HL-60 (cell line): ENCODE data around the gene SFMBT2.

Experiments used
- CTCF ChIP-seq: IDR thresholded peaks from one replicate; pipeline ENCODE4 v1.5.1; 2011; ENCODE audit warnings: low read length, control low read depth, inconsistent platforms; ENCODE audit not compliant: insufficient read depth
- GABPA ChIP-seq: IDR thresholded peaks from 2 replicates; pipeline ENCODE4 v1.6.1; 2012; ENCODE audit warnings: low read depth
- REST ChIP-seq: IDR thresholded peaks from 2 replicates; pipeline ENCODE4 v1.6.1; 2012; ENCODE audit warnings: low read depth; ENCODE audit not compliant: insufficient replicate concordance

- TF ChIP-seq CTCF (no peak), GABPA (no peak), REST (no peak)
Measured at GRCh38 chr10:7458556-7458955, 47.7 kb upstream of the SFMBT2 start.
